PC-9 (cell line): ENCODE results near the gene RPS6KA3. TPM values are rescaled to one million over a fixed set of nuclear protein-coding genes. Genes with fewer than 3 reads are reported as not detected.

Experiments used
- BruUV-seq: library from RNA; stranded (reverse); fragments of 400-500 nt; replicated peaks from 2 replicates; lab custom pipeline; 2021; lab: Mats Ljungman, UMichigan
- CTCF ChIA-PET: fragments of 300-600 bp; sonication (Branson Sonifier 250); formaldehyde crosslinking; loops from one replicate; lab custom pipeline; 2022; ENCODE audit warnings: antibody characterized with exemption; lab: Charles Lee
- POLR2A ChIA-PET: fragments of 300-600 bp; sonication (Branson Sonifier 250); formaldehyde crosslinking; loops from one replicate; lab custom pipeline; 2022; ENCODE audit warnings: antibody characterized with exemption; ENCODE audit not compliant: unreplicated experiment; lab: Charles Lee
- DNase-seq, 2 experiments: peaks; one replicate each; pipeline versions ENCODE4 v3.0.0 to v3.0.0-alpha.2; 2015 to 2022; ENCODE audit warnings: mixed read lengths in 1 of 2
- H2AFZ ChIP-seq: fragments of 200-600 bp; sonication (generic); 2 replicates; pipeline ENCODE4 v1.8.1; 2017; ENCODE audit warnings: antibody characterized with exemption
- H3F3A ChIP-seq: fragments of 200-600 bp; sonication (generic); 2 replicates; pipeline ENCODE4 v1.8.1; 2017; ENCODE audit warnings: antibody characterized with exemption, mild to moderate bottlenecking, low read depth; ENCODE audit not compliant: insufficient read depth
- H3K27ac ChIP-seq: fragments of 200-600 bp; sonication (generic); 2 replicates; pipeline ENCODE4 v1.6.1; 2016; ENCODE audit warnings: mixed run types
- H3K27me3 ChIP-seq: fragments of 200-600 bp; sonication (generic); 2 replicates; pipeline ENCODE4 v1.6.1; 2016; ENCODE audit warnings: low read depth, mixed run types; ENCODE audit not compliant: insufficient read depth
- H3K36me3 ChIP-seq: fragments of 200-600 bp; sonication (generic); 2 replicates; pipeline ENCODE4 v1.6.1; 2016; ENCODE audit warnings: low read depth, mixed run types
- H3K4me1 ChIP-seq: fragments of 200-600 bp; sonication (generic); replicated peaks from 2 replicates; pipeline ENCODE4 v1.6.1; 2016; ENCODE audit warnings: mixed run types; ENCODE audit not compliant: insufficient read depth
- H3K4me2 ChIP-seq: fragments of 200-600 bp; sonication (generic); 2 replicates; pipeline ENCODE4 v1.6.1; 2017; ENCODE audit warnings: mixed run types
- H3K4me3 ChIP-seq: fragments of 200-600 bp; sonication (generic); 2 replicates; pipeline ENCODE4 v1.6.1; 2016; ENCODE audit warnings: mixed run types
- H3K79me2 ChIP-seq: fragments of 200-600 bp; sonication (generic); 2 replicates; pipeline ENCODE4 v1.6.1; 2017; ENCODE audit warnings: low read depth, mixed run types
- H3K9me2 ChIP-seq: fragments of 200-600 bp; sonication (generic); 2 replicates; pipeline ENCODE4 v1.8.1; 2017; ENCODE audit warnings: mild to moderate bottlenecking; ENCODE audit not compliant: insufficient read depth
- H3K9me3 ChIP-seq: fragments of 200-600 bp; sonication (generic); 2 replicates; pipeline ENCODE4 v1.8.1; 2016; ENCODE audit warnings: low read depth; ENCODE audit not compliant: insufficient read depth
- H4K20me1 ChIP-seq: fragments of 200-600 bp; sonication (generic); 2 replicates; pipeline ENCODE4 v1.8.1; 2017; ENCODE audit not compliant: insufficient read depth
- EZH2 ChIP-seq: fragments of 200-600 bp; sonication (generic); IDR thresholded peaks from 2 replicates; pipeline ENCODE4 v1.8.0; 2017; ENCODE audit warnings: antibody characterized with exemption, low read depth
- intact Hi-C: fragments of 100-400 bp; cut with micrococcal nuclease; formaldehyde crosslinking; loops from one replicate; pipeline ENCODE4 v1.10.0; 2022; ENCODE audit not compliant: unreplicated experiment
- total RNA-seq: library from RNA; stranded (reverse); gene quantifications from 2 replicates; pipeline ENCODE4 v1.2.3, GENCODE V29; 2021
- TF ChIP-seq, protein P1 (sequence below): fragments of 200-600 bp; sonication (generic); conservative IDR thresholded peaks from 2 replicates; pipeline ENCODE4 v1.6.1; 2017; ENCODE audit warnings: mixed run types, antibody characterized with exemption, mild to moderate bottlenecking, moderate library complexity

The RPS6KA3 gene
- total RNA-seq, 1 experiment from 2014 or later: 51.4 TPM

DNA sequence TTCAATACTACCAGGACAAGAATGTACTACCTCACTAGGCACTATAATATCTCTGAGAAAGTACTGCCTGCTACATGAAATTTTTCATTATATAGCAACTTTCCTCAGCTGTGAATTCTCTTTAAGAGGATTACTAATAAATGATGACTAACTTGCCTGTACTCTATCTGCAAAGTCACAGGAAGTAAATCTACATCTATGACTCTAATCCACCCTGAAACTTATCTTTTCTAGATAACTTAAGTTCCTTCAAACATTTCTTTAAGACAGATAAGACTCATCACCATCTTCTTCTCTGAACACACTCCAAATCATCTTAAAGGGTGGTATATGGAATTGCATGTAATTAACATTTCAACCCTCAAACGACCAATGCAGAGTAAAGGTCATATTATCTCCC, 28.8 kb downstream of the RPS6KA3 start:
- Histone ChIP-seq H2AFZ (no peak overlapping the region), H3F3A (no peaks in the 10 kb centered on the region; the same call in 1 of the 2 replicates), H3K27ac (no peak overlapping the region), H3K79me2 (peaks cover 12% of the 10 kb centered on the region; the same call in 1 of the 2 replicates), H3K9me2 (no peaks in the 10 kb centered on the region), H3K9me3 (no peaks in the 10 kb centered on the region), H3K4me3 (no peak overlapping the region), H3K27me3 (no peaks in the 10 kb centered on the region), H4K20me1 (no peaks in the 10 kb centered on the region), H3K4me1 (no peaks in the 10 kb centered on the region), H3K36me3 (peaks cover 5% of the 10 kb centered on the region; the same call in 1 of the 2 replicates), H3K4me2 (no peak overlapping the region)
- DNase-seq: no peak
- CTCF ChIA-PET: no interaction called here
- intact Hi-C loops: no loop called here
- BruUV-seq: no TSS peak
- no peak for TF ChIP-seq EZH2
- TF ChIP-seq, protein P1, sequence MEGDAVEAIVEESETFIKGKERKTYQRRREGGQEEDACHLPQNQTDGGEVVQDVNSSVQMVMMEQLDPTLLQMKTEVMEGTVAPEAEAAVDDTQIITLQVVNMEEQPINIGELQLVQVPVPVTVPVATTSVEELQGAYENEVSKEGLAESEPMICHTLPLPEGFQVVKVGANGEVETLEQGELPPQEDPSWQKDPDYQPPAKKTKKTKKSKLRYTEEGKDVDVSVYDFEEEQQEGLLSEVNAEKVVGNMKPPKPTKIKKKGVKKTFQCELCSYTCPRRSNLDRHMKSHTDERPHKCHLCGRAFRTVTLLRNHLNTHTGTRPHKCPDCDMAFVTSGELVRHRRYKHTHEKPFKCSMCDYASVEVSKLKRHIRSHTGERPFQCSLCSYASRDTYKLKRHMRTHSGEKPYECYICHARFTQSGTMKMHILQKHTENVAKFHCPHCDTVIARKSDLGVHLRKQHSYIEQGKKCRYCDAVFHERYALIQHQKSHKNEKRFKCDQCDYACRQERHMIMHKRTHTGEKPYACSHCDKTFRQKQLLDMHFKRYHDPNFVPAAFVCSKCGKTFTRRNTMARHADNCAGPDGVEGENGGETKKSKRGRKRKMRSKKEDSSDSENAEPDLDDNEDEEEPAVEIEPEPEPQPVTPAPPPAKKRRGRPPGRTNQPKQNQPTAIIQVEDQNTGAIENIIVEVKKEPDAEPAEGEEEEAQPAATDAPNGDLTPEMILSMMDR: no peak
- POLR2A ChIA-PET: no interaction called here

DNA sequence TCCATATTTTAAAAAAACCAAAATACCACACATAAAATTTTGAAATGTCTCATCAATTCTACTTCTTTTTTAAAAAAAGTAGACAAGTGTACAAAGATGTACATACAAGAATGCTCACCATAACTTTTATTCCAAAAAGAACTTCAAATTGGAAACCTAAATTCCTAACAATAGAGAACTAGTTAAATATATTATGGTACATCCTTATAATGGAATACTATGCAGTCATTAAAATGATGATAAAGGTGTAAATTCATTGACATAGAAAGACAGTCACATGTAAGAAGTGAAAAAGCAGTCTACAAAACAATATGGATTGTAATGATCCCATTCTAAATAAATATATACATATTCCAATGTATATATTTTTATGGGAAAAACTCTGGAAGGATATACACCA, 31.0 kb downstream of the RPS6KA3 start:
- Histone ChIP-seq H3K36me3 (peaks cover 5% of the 10 kb centered on the region), H3K9me3 (no peaks in the 10 kb centered on the region), H3K79me2 (peaks cover 7% of the 10 kb centered on the region; the same call in 1 of the 2 replicates), H3F3A (no peaks in the 10 kb centered on the region; the same call in 1 of the 2 replicates), H2AFZ (no peak overlapping the region), H3K4me1 (no peaks in the 10 kb centered on the region), H3K9me2 (no peaks in the 10 kb centered on the region), H3K27me3 (no peaks in the 10 kb centered on the region), H3K4me2 (no peak overlapping the region), H3K4me3 (no peak overlapping the region), H4K20me1 (no peaks in the 10 kb centered on the region), H3K27ac (no peak overlapping the region)
- BruUV-seq: no TSS peak
- no peak for DNase-seq
- TF ChIP-seq, protein P1: no peak
- TF ChIP-seq EZH2: no peak
- POLR2A ChIA-PET: interaction anchor here (0.5 kb wide), 1 partner anchor 32 kb away, joined by 4 read pairs; no protein-coding TSS in a partner anchor
- CTCF ChIA-PET: no interaction called here
- intact Hi-C loops: no loop called here

DNA sequence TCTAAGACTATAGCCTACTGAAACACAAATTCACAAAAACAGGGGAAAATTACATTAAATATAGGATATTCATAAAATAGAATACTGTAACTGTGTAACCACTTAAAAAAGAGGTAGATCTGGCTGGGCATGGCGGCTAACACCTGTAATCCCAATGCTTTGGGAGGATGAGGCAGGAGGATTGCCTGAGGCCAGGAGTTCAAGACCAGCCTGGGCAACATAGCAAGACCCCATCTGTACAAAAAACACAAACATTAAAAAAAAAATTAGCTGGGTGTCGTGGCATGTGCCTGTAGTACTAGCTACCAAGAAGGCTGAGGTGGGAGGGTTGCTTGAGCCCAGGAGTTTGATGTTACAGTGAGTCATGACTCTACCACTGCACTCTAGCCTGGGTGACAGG, 33.4 kb downstream of the RPS6KA3 start:
- no peak overlapping the region for H3K27ac ChIP-seq
- no peaks in the 10 kb centered on the region; the same call in 1 of the 2 replicates for H3F3A ChIP-seq
- no peak overlapping the region for H2AFZ ChIP-seq
- ChIA-PET CTCF (no interaction called here), POLR2A (no interaction called here)
- no peak overlapping the region for H3K4me3 ChIP-seq
- TF ChIP-seq, protein P1: no peak
- TF ChIP-seq EZH2: no peak
- BruUV-seq: no TSS peak
- no peaks in the 10 kb centered on the region for H4K20me1 ChIP-seq
- H3K27me3 ChIP-seq: no peaks in the 10 kb centered on the region
- H3K4me1 ChIP-seq: no peaks in the 10 kb centered on the region
- H3K9me3 ChIP-seq: no peaks in the 10 kb centered on the region
- no peak for DNase-seq
- no peaks in the 10 kb centered on the region for H3K9me2 ChIP-seq
- H3K79me2 ChIP-seq: no peaks in the 10 kb centered on the region
- peaks cover 5% of the 10 kb centered on the region for H3K36me3 ChIP-seq
- H3K4me2 ChIP-seq: no peak overlapping the region
- intact Hi-C loops: no loop called here
